GM19463 (cell line): ENCODE measurements around the gene SF3B1.
"Not testable (repeated sequence)": the region's sequence is repeated elsewhere in the genome, so short reads cannot be mapped to it uniquely, and the experiment has no call there.

ENCODE experiments used
- ATAC-seq: cut with Tn5 transposase; IDR thresholded peaks from one replicate; pipeline ENCODE4 v1.9.1; 2021; ENCODE audit warnings: mild to moderate bottlenecking, moderate library complexity; ENCODE audit not compliant: unreplicated experiment

Gene SF3B1

GRCh38 chr2:197345846-197346370 is 88.9 kb downstream of the SF3B1 start:
- no peak for ATAC-seq

- ATAC-seq: not testable (repeated sequence)
Observed at GRCh38 chr2:197343968-197344367, 90.9 kb downstream of the SF3B1 start.

- ATAC-seq: no peak
Observed at GRCh38 chr2:197340591-197340990, 94.2 kb downstream of the SF3B1 start.
